Measurements from ENCODE around the gene ZNF143.
"Not testable (repeated sequence)": the region's sequence is repeated elsewhere in the genome, so short reads cannot be mapped to it uniquely, and the experiment has no call there.

The ZNF143 gene

GRCh38 chr11:9460322-9461062 is at the start of gene ZNF143:
Gene ZNF143, plus strand, starts transcription at chr11:9461012. Its CDS starts 10,297 bp downstream, at chr11:9471309.
- peaks cover 15% of the 10 kb centered on the region for H3K4me1 ChIP-seq (ENCODE audit: insufficient read depth, low read length)
- H3K4me3 ChIP-seq (ENCODE audit: low read length), result peak within 1 kb of the TSS; percentile 94
- H3K27me3 ChIP-seq (ENCODE audit: insufficient read depth, low read length), result no peaks in the 10 kb centered on the region
- peak within 1 kb of the TSS; percentile 81 for H2AFZ ChIP-seq (ENCODE audit: low read depth, low read length)
- H3K36me3 ChIP-seq (ENCODE audit: insufficient read depth, low read length), result no peaks in the 10 kb centered on the region
- H3K9me3 ChIP-seq (ENCODE audit: low read length), result no peaks in the 10 kb centered on the region

- no peak overlapping the region for H3K4me3 ChIP-seq (ENCODE audit: low read length)
- H3K36me3 ChIP-seq (ENCODE audit: insufficient read depth, low read length), result peaks cover 89% of the 10 kb centered on the region
- H3K9me3 ChIP-seq (ENCODE audit: low read length), result no peaks in the 10 kb centered on the region
- no peaks in the 10 kb centered on the region for H3K27me3 ChIP-seq (ENCODE audit: insufficient read depth, low read length)
- no peaks in the 10 kb centered on the region for H3K4me1 ChIP-seq (ENCODE audit: insufficient read depth, low read length)
- H2AFZ ChIP-seq (ENCODE audit: low read depth, low read length), result no peak overlapping the region
These were observed 32.1 kb upstream of the ZNF143 start for GRCh38 chr11:9428706-9429105.

- H2AFZ ChIP-seq (ENCODE audit: low read depth, low read length), result no peak overlapping the region
- H3K27me3 ChIP-seq (ENCODE audit: insufficient read depth, low read length), result no peaks in the 10 kb centered on the region
- no peaks in the 10 kb centered on the region for H3K9me3 ChIP-seq (ENCODE audit: low read length)
- H3K4me1 ChIP-seq (ENCODE audit: insufficient read depth, low read length), result no peaks in the 10 kb centered on the region
- peaks cover 89% of the 10 kb centered on the region for H3K36me3 ChIP-seq (ENCODE audit: insufficient read depth, low read length)
- no peak overlapping the region for H3K4me3 ChIP-seq (ENCODE audit: low read length)
These were observed 22.2 kb upstream of the ZNF143 start for GRCh38 chr11:9438611-9439010.

GRCh38 chr11:9446230-9446629 is 14.6 kb upstream of the ZNF143 start:
- Histone ChIP-seq H3K4me3 (ENCODE audit: low read length) (no peak overlapping the region), H3K9me3 (ENCODE audit: low read length) (peaks cover 2% of the 10 kb centered on the region), H2AFZ (ENCODE audit: low read depth, low read length) (no peak overlapping the region), H3K4me1 (ENCODE audit: insufficient read depth, low read length) (no peaks in the 10 kb centered on the region), H3K27me3 (ENCODE audit: insufficient read depth, low read length) (no peaks in the 10 kb centered on the region), H3K36me3 (ENCODE audit: insufficient read depth, low read length) (peaks cover 42% of the 10 kb centered on the region)

- H3K27me3 ChIP-seq (ENCODE audit: insufficient read depth, low read length), result no peaks in the 10 kb centered on the region
- no peak overlapping the region for H3K4me3 ChIP-seq (ENCODE audit: low read length)
- no peaks in the 10 kb centered on the region for H3K4me1 ChIP-seq (ENCODE audit: insufficient read depth, low read length)
- peaks cover 6% of the 10 kb centered on the region for H3K9me3 ChIP-seq (ENCODE audit: low read length)
- H2AFZ ChIP-seq (ENCODE audit: low read depth, low read length), result no peak overlapping the region
- H3K36me3 ChIP-seq (ENCODE audit: insufficient read depth, low read length), result peaks cover 21% of the 10 kb centered on the region
These were observed 12.0 kb upstream of the ZNF143 start for GRCh38 chr11:9448576-9449352.

GRCh38 chr11:9452023-9452422 is 8.8 kb upstream of the ZNF143 start:
- not testable (repeated sequence) for H3K4me1 ChIP-seq (ENCODE audit: insufficient read depth, low read length); H2AFZ ChIP-seq (ENCODE audit: low read depth, low read length); H3K27me3 ChIP-seq (ENCODE audit: insufficient read depth, low read length); H3K4me3 ChIP-seq (ENCODE audit: low read length); H3K9me3 ChIP-seq (ENCODE audit: low read length); H3K36me3 ChIP-seq (ENCODE audit: insufficient read depth, low read length)

GRCh38 chr11:9455722-9456121 is 5.1 kb upstream of the ZNF143 start:
- Histone ChIP-seq H3K27me3 (ENCODE audit: insufficient read depth, low read length) (no peaks in the 10 kb centered on the region), H3K9me3 (ENCODE audit: low read length) (peaks cover 3% of the 10 kb centered on the region), H3K4me1 (ENCODE audit: insufficient read depth, low read length) (peaks cover 6% of the 10 kb centered on the region), H3K4me3 (ENCODE audit: low read length) (no peak overlapping the region), H2AFZ (ENCODE audit: low read depth, low read length) (no peak overlapping the region), H3K36me3 (ENCODE audit: insufficient read depth, low read length) (no peaks in the 10 kb centered on the region)

GRCh38 chr11:9459667-9460321 is 1.0 kb upstream of the ZNF143 start:
- peaks cover 15% of the 10 kb centered on the region for H3K4me1 ChIP-seq (ENCODE audit: insufficient read depth, low read length)

GRCh38 chr11:9461063-9461759 is 399 bp downstream of the ZNF143 start:
- peaks cover 15% of the 10 kb centered on the region for H3K4me1 ChIP-seq (ENCODE audit: insufficient read depth, low read length)
- no peaks in the 10 kb centered on the region for H3K36me3 ChIP-seq (ENCODE audit: insufficient read depth, low read length)
- H2AFZ ChIP-seq (ENCODE audit: low read depth, low read length), result peak overlapping the region; percentile 81
- H3K4me3 ChIP-seq (ENCODE audit: low read length), result peak overlapping the region; percentile 85
- H3K27me3 ChIP-seq (ENCODE audit: insufficient read depth, low read length), result no peaks in the 10 kb centered on the region
- no peaks in the 10 kb centered on the region for H3K9me3 ChIP-seq (ENCODE audit: low read length)

More at GRCh38 chr11:9459667-9460321, 1.0 kb upstream of the ZNF143 start:
- Histone ChIP-seq H3K36me3 (ENCODE audit: insufficient read depth, low read length) (no peaks in the 10 kb centered on the region), H3K9me3 (ENCODE audit: low read length) (no peaks in the 10 kb centered on the region), H3K27me3 (ENCODE audit: insufficient read depth, low read length) (no peaks in the 10 kb centered on the region), H2AFZ (ENCODE audit: low read depth, low read length) (peak overlapping the region; percentile 4), H3K4me3 (ENCODE audit: low read length) (peak overlapping the region; percentile 94)

GRCh38 chr11:9461760-9462134 is 935 bp downstream of the ZNF143 start:
- Histone ChIP-seq H3K27me3 (ENCODE audit: insufficient read depth, low read length) (no peaks in the 10 kb centered on the region), H3K4me3 (ENCODE audit: low read length) (peak overlapping the region; percentile 85), H2AFZ (ENCODE audit: low read depth, low read length) (peak overlapping the region; percentile 81), H3K9me3 (ENCODE audit: low read length) (no peaks in the 10 kb centered on the region), H3K4me1 (ENCODE audit: insufficient read depth, low read length) (peaks cover 15% of the 10 kb centered on the region), H3K36me3 (ENCODE audit: insufficient read depth, low read length) (no peaks in the 10 kb centered on the region)

- Histone ChIP-seq H2AFZ (ENCODE audit: low read depth, low read length) (peak overlapping the region; percentile 81), H3K4me1 (ENCODE audit: insufficient read depth, low read length) (peaks cover 15% of the 10 kb centered on the region), H3K36me3 (ENCODE audit: insufficient read depth, low read length) (no peaks in the 10 kb centered on the region), H3K9me3 (ENCODE audit: low read length) (no peaks in the 10 kb centered on the region), H3K27me3 (ENCODE audit: insufficient read depth, low read length) (no peaks in the 10 kb centered on the region), H3K4me3 (ENCODE audit: low read length) (peak overlapping the region; percentile 85)
These were observed 1.5 kb downstream of the ZNF143 start for GRCh38 chr11:9462172-9462799.

GRCh38 chr11:9462806-9463537 is 2.2 kb downstream of the ZNF143 start:
- no peaks in the 10 kb centered on the region for H3K9me3 ChIP-seq (ENCODE audit: low read length)
- no peak overlapping the region for H3K4me3 ChIP-seq (ENCODE audit: low read length)
- no peaks in the 10 kb centered on the region for H3K27me3 ChIP-seq (ENCODE audit: insufficient read depth, low read length)
- H2AFZ ChIP-seq (ENCODE audit: low read depth, low read length), result no peak overlapping the region
- peaks cover 15% of the 10 kb centered on the region for H3K4me1 ChIP-seq (ENCODE audit: insufficient read depth, low read length)
- no peaks in the 10 kb centered on the region for H3K36me3 ChIP-seq (ENCODE audit: insufficient read depth, low read length)

Data from neuron (in vitro differentiated cells).